Lower leg skin (tissue), 3 donors: ENCODE results near the gene NDUFA12.

Experiments used
- CTCF ChIP-seq, 3 donors: fragments of 450-650 bp; IDR thresholded peaks; one replicate each; pipeline ENCODE4 v1.5.1; 2016; ENCODE audit warnings: antibody characterized with exemption in 3 of 3, mild to moderate bottlenecking in 3 of 3, moderate library complexity in 2 of 3
- POLR2A ChIP-seq, 2 donors: fragments of 450-650 bp; IDR thresholded peaks; one replicate each; pipeline ENCODE4 v1.6.1; 2016 to 2017; ENCODE audit warnings: antibody characterized with exemption in 2 of 2, mild to moderate bottlenecking in 1 of 2, moderate library complexity in 1 of 2

GRCh38 chr12:94987801-94988200 is 15.7 kb downstream of the NDUFA12 start:
- no peak for TF ChIP-seq CTCF (IDR thresholded peaks at IDR 0.05)
- no peak for TF ChIP-seq POLR2A (IDR thresholded peaks at IDR 0.05)
